ENCODE data around the gene PROC. TPM values are rescaled to one million over a fixed set of nuclear protein-coding genes. Genes with fewer than 3 reads are reported as not detected.

Gene PROC
- under 1 TPM in 1 of 2 donors, not detected in 1; 0.26 TPM for total RNA-seq

DNA sequence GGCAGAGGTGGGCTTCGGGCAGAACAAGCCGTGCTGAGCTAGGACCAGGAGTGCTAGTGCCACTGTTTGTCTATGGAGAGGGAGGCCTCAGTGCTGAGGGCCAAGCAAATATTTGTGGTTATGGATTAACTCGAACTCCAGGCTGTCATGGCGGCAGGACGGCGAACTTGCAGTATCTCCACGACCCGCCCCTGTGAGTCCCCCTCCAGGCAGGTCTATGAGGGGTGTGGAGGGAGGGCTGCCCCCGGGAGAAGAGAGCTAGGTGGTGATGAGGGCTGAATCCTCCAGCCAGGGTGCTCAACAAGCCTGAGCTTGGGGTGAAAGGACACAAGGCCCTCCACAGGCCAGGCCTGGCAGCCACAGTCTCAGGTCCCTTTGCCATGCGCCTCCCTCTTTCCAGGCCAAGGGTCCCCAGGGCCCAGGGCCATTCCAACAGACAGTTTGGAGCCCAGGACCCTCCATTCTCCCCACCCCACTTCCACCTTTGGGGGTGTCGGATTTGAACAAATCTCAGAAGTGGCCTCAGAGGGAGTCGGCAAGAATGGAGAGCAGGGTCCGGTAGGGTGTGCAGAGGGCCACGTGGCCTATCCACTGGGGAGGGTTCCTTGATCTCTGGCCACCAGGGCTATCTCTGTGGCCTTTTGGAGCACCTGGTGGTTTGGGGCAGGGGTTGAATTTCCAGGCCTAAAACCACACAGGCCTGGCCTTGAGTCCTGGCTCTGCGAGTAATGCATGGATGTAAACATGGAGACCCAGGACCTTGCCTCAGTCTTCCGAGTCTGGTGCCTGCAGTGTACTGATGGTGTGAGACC is at the start of gene PROC:
Gene PROC, plus strand, starts transcription at position 128 of the 812 bp plus-strand sequence. CDS start 1,516 bp downstream, outside the sequence.
- intact Hi-C loops (cut with DNase I) = no loop called here
- no peak within 1 kb of the TSS for H3K27ac ChIP-seq
- no peak within 1 kb of the TSS for H3K4me3 ChIP-seq
- peaks cover 34% of the 10 kb centered on the region for H3K4me1 ChIP-seq
- H3K36me3 ChIP-seq (replicated peaks in 1 of 2; ENCODE audit: insufficient read depth in 1 of 2, low read depth in 2 of 2) = no peaks in the 10 kb centered on the region
- DNase-seq = no peak
- no peak for TF ChIP-seq POLR2A (IDR thresholded peaks at IDR 0.05)
- TF ChIP-seq, protein P1, sequence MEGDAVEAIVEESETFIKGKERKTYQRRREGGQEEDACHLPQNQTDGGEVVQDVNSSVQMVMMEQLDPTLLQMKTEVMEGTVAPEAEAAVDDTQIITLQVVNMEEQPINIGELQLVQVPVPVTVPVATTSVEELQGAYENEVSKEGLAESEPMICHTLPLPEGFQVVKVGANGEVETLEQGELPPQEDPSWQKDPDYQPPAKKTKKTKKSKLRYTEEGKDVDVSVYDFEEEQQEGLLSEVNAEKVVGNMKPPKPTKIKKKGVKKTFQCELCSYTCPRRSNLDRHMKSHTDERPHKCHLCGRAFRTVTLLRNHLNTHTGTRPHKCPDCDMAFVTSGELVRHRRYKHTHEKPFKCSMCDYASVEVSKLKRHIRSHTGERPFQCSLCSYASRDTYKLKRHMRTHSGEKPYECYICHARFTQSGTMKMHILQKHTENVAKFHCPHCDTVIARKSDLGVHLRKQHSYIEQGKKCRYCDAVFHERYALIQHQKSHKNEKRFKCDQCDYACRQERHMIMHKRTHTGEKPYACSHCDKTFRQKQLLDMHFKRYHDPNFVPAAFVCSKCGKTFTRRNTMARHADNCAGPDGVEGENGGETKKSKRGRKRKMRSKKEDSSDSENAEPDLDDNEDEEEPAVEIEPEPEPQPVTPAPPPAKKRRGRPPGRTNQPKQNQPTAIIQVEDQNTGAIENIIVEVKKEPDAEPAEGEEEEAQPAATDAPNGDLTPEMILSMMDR (IDR thresholded peaks at IDR 0.05) = no peak
- WGBS, 2 donors = 68 to 73% methylated on average over 14 to 16 of the region's 16 CpGs
- peaks cover 4 to 8% of the 10 kb centered on the region in 2 donors for H3K27me3 ChIP-seq
- no peaks in the 10 kb centered on the region for H3K9me3 ChIP-seq
- ATAC-seq = no peak

DNA sequence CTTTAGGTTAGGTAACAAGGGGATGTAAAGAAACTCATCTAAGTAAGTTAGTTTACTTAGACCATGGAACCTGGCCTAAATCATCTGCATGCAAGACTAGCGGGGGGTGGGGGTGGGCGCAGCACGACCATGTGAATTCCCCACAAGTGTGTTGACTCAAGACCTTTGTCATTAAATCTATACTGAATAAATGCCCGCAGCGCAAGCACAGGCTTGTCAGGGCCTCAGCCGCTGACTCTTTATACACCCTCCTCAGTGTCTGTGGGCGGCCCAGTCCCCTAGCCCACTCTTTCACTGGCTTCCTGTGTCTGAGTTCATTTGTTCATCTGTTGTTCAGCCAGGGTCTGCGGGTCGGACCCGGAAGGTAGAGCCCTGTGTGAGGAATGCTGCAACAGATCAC is 48.2 kb upstream of the PROC start:
- TF ChIP-seq, protein P1 (IDR thresholded peaks at IDR 0.05) = no peak
- TF ChIP-seq POLR2A (IDR thresholded peaks at IDR 0.05) = no peak
- 88 to 94% methylated on average over 6 to 10 of the region's 10 CpGs for WGBS, 2 donors
- no peaks in the 10 kb centered on the region for H3K27me3 ChIP-seq
- no peak overlapping the region for H3K27ac ChIP-seq
- no peak for ATAC-seq
- peaks cover 22% of the 10 kb centered on the region for H3K4me1 ChIP-seq
- H3K9me3 ChIP-seq = no peaks in the 10 kb centered on the region
- intact Hi-C loops (cut with DNase I) = no loop called here
- H3K4me3 ChIP-seq = no peak overlapping the region
- H3K36me3 ChIP-seq (replicated peaks in 1 of 2; ENCODE audit: insufficient read depth in 1 of 2, low read depth in 2 of 2) = no peaks in the 10 kb centered on the region
- no peak for DNase-seq

DNA sequence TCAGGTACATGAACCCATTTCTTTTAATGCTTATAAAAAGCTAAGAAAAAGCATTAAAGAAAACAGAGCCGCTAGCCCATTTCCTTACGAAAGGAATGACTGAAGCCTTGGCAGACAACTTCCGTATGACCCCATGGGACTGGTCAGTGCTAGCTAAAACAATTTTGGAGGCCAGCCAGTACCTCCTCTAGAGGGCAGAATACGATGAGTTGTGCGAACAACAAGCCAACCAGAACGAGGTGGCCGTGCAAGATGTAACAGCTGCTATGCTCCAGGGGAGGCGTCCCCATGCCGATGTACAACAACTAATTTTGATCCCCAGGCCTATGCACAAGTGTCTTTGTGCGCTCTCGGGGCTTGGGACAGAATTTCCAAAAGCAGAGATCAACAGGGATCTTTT is 47.2 kb upstream of the PROC start:
- no peaks in the 10 kb centered on the region for H3K36me3 ChIP-seq (replicated peaks in 1 of 2; ENCODE audit: insufficient read depth in 1 of 2, low read depth in 2 of 2)
- no peak for ATAC-seq
- H3K4me3 ChIP-seq = no peak overlapping the region
- no peak for DNase-seq
- no peak for TF ChIP-seq POLR2A (IDR thresholded peaks at IDR 0.05)
- TF ChIP-seq, protein P1 (IDR thresholded peaks at IDR 0.05) = no peak
- H3K27me3 ChIP-seq = no peaks in the 10 kb centered on the region
- H3K27ac ChIP-seq = no peak overlapping the region
- WGBS, 2 donors = 87 to 97% methylated on average over 11 of the region's 11 CpGs
- peaks cover 12% of the 10 kb centered on the region for H3K4me1 ChIP-seq
- intact Hi-C loops (cut with DNase I) = no loop called here
- no peaks in the 10 kb centered on the region for H3K9me3 ChIP-seq

DNA sequence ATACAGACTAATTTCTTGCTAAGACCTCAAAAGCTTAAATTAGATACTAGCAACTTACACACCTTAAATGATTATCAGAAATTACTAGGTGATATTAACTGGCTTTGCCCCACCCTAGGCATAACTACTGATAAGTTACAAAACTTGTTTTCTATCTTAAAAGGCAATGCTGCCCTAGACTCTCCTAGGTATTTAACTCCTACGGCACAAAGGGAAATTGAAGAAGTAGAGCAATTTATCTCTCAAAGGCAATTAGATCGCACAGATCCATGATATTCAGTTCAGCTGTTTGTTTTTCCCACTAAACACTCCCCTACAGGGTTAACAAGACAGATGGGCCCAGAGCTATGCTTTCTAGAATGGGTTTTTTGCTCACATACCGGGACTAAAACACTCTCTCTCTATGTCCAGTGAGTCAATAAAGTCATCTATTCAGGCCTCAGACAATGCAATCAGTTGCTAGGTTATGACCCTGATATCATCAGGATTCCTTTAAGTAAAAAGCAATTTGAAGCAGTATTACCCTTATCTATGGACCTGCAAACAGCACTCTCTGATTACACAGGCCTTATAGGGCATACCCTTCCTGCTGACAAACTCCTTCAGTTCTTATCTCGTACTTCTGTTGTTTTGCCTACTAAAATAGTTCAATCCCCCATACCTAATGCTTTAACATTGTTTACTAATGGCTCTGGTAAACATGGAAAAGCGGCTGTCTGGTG is 44.7 kb upstream of the PROC start:
- Histone ChIP-seq H3K27me3 (no peaks in the 10 kb centered on the region), H3K27ac (no peak overlapping the region), H3K4me3 (no peak overlapping the region), H3K36me3 (replicated peaks in 1 of 2; ENCODE audit: insufficient read depth in 1 of 2, low read depth in 2 of 2) (no peaks in the 10 kb centered on the region), H3K4me1 (no peaks in the 10 kb centered on the region), H3K9me3 (no peaks in the 10 kb centered on the region)
- no peak for TF ChIP-seq POLR2A (IDR thresholded peaks at IDR 0.05)
- TF ChIP-seq, protein P1 (IDR thresholded peaks at IDR 0.05) = no peak
- ATAC-seq (no peak), DNase-seq (no peak)
- WGBS, 2 donors = 75 to 76% methylated on average over 5 of the region's 5 CpGs
- intact Hi-C loops (cut with DNase I) = no loop called here
